ENCODE data around the gene MAB21L4. TPM values are rescaled to one million over a fixed set of nuclear protein-coding genes. Genes with fewer than 3 reads are reported as not detected.

The MAB21L4 gene
- total RNA-seq, 1 donor from 2014 or later, result not detected

DNA sequence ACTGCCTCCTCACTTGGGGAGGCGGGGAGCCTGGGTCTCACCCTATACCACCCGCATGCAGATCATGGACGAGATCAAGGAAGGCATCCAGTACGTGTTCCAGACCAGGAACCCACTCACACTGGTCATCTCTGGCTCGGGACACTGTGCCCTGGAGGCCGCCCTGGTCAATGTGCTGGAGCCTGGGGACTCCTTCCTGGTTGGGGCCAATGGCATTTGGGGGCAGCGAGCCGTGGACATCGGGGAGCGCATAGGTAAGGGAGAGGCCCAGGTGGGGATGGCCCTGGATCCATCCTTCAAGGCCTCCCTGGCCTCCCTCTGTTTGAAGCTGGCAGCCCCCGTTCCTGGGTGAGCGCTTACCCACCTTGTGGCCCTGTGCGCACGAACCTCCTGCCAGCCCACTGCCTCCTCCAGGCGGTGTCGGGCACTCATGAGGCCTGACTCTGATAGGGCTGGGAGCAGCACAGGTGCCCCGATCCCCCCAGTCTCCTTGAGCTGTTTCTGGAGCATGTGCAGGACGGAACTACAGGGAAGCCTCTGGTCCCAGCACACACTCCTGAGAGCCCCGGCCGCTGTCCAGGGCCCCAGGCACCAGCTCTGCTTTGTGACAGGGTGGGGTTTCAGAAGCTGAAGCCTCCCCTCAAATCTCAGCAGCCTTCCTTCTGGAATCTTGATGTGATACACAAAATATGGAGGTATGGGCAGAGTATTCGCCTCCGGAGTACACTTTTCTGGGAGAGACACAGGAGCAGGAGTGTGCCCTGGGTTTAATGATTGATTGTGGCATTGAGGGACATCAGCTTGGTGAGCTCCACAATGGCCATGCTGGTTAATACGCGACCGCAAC is 26.6 kb downstream of the MAB21L4 start:
- no peak for DNase-seq (ENCODE audit: extremely low read depth, low read depth, low spot score)

DNA sequence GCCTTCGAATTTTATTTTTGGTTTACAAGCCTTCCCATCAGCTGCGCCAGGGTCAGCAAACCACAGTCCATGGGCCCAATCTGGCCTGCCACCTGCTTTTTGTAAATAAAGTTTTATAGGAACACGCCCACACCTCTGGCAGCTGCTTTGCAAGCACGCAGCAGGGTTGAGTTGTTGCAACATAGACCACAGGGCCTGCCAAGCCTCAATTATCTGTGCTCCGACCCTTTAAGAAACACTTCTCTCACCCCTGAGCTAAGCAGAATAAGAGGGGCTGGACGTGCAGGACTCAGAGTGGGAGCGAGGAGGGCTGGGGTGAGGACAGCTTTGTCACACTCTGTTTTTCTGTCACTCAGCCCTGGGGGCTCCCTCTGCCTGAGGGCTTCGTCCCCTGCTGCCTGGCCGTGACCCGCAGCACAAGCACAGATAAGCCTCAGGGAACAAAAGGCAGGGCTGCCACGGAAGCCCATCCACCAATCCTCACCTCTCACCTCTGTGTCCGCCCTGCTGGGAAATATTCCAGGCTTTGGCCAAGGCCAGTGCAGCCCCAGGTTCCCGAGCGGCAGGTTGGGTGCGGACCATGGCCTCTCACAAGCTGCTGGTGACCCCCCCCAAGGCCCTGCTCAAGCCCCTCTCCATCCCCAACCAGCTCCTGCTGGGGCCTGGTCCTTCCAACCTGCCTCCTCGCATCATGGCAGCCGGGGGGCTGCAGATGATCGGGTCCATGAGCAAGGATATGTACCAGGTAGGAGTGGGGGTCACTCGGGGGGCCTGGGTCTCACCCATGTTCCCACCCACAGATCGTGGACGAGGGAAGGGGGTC is 27.5 kb downstream of the MAB21L4 start, which contains the start of gene AGXT:
AGXT (plus strand) TSS at position 539 of the 823 bp plus-strand sequence; CDS start at position 581, 42 bp downstream.
- no peak for DNase-seq (ENCODE audit: extremely low read depth, low read depth, low spot score)

DNA sequence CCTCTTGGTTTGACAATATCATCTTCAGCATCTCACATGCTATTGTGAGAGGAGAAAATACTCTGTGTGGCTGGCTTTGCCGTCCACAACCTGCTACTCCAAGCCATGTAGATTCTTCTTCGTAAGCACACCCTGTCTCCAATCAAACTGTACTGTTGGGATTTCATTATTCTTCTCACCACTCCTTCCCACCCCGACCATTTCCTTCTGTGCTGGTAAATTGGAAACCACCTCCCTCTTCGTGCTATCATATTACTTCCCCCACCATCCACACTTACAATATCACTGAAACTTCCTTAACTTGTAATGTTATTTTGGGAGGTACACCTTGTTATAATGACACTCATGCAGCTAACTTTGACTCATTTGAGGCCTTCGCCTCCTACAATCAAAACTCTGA is 30.6 kb downstream of the MAB21L4 start:
- DNase-seq (ENCODE audit: extremely low read depth, low read depth, low spot score), result no peak

DNA sequence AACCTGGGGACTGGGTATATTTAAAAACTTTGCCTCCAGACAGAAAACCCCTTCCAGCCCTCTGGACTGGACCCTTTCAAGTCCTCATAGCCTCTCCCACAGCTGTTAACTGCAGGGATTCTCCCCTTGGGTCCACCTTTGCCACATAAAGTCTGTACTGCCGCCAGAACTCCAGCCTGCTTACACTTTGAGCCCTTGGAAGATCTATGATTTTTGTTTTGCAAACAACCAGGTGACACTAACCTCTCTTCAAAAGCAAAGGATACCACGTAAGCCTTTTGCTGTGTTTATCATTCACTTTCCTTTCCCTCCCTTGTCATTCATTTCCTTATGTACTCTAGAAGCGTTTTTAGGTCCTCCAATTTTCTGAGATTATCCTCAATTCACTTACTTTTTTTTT is 31.5 kb downstream of the MAB21L4 start:
- DNase-seq (ENCODE audit: extremely low read depth, low read depth, low spot score), result no peak

DNA sequence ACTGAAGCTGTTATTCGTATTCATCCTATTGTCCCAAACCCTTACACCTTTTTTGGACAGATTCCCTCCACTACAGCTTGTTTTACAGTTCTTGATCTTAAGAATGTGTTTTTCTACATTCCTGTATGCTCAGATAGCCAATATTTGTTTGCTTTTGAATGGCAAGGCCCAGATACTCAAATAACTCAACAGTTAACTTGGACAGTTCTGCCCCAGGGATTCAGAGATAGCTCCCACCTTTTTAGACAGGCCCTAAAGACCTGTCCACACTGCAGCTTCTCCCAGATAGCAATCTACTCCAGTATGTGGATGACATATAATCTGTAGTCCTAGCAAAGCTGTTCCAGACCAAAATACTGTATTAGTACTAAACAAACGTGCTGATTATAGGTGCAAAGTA is 34.4 kb downstream of the MAB21L4 start:
- DNase-seq (ENCODE audit: extremely low read depth, low read depth, low spot score), result no peak

DNA sequence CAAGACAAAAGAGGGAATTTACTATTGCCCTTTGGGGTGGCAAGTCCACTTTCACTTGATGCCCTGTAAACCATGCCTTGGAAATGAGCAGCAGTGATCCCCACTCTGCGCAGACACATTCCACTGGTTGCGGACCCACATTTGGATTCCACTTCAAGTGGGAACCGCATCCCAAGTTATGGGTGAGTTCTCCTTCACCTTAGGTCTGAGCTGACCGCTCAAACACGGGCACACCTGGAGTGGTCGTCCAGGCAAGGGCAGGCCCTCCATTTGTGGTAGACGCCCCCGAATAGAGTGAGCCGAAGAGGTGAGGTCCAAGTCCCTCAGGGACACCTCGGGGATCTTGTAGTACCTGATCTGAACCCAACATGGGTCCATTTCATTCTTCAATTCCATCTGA is 37.1 kb downstream of the MAB21L4 start:
- no peak for DNase-seq (ENCODE audit: extremely low read depth, low read depth, low spot score)

DNA sequence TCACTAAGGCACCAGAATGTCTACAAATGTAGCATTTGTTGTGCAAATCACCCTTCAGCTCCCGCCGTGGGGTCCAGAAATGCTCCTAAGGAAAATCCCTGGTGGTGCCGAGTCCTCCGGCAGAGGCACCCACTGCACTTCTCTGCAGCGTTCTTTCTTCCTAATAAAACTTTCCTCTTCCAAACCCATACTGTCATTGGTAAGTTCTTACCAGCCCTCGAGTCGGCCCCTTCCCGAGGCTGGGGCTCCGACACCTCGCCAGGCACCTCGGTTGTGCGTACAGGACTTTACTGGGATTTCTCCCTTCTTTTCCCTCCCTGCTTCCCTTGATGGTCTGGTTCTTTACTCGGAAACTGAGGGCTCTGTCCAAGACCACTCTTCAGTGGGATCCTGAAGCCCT is 37.6 kb downstream of the MAB21L4 start:
- DNase-seq (ENCODE audit: extremely low read depth, low read depth, low spot score), result no peak

DNA sequence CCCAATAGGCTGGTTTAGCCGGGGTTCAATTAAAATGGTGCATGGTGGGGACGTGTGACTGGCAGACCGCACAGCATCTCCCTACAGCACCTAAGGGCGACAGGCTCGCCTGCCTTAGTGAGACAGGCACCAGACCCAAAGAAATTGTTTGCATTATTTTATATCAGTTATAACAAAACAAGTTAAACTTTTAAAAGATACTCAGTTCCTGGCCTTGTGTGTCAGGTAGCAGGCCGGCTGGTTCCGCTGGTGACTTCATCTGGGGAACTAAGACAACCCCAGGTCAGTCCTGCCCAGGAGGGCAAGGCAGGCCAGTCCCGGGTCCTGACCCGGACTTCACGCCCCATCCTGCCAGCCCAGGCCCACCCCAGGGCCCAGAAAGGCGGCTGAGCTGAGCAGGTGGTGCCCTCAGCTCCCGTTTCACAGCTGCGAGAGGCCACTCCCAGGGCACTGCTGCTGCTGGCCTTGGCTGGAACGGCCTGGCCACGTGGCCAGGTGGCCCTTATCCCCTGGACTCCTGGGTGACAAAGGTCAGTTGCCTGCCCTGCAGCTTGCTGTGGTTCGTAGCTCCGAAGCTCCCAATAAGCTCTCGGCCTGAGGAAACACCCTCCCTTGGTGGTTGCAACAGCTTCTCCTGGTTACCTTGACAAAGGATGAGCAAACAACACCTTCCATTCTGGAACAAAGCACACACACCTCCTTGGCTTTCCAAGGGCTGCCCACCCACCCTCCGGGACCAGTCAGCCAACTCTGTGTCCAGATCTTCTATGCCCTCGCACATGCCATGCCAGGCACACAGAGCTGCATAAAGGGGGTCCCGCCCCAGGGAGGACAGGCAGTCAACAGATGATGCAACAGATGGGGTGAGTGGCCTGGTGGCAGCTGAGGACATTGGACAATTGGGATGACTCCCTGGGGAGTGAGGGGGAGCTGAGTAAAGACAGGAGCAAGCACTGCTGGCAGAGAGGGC is 38.6 kb downstream of the MAB21L4 start:
- DNase-seq (ENCODE audit: extremely low read depth, low read depth, low spot score), result no peak

DNA sequence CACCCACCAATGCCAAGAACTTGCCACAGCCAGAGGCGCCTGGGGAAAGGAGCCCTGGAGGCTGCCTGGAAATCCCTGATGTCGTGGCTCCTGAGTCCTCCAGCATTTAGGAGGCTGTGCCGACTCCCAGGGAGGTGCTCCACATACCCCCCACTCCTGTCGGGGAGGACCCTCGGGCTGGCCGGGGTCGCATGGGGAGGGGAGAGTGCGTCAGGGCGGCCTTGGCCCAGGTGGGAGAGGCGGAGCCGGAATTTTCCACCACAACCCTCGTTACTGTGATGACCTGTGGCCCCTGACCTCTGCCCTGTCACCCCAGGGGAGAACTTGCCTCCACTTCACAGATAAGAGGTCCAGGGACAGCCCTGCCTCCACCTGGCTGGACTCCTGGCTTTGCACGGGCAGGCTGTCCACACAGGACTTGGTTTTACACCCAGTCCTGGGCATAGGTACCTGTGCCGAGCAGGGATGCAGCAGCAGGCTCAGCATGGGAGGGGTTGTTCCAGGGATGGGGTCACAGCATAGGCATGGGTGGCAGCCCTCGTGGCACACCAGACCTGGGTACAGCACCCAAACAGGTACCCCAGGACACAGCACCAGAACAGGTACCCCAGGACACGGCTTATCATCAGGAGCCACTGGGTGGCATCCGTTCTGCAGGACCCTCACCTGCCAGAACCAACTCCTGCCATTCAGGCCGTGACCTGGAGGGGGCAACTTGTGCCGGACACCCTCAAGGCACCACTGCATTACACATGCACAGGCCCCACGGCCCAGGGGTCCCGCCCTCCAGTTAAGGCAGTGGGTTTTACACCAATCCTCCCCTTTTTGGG is 39.6 kb downstream of the MAB21L4 start:
- DNase-seq (ENCODE audit: extremely low read depth, low read depth, low spot score), result no peak

DNA sequence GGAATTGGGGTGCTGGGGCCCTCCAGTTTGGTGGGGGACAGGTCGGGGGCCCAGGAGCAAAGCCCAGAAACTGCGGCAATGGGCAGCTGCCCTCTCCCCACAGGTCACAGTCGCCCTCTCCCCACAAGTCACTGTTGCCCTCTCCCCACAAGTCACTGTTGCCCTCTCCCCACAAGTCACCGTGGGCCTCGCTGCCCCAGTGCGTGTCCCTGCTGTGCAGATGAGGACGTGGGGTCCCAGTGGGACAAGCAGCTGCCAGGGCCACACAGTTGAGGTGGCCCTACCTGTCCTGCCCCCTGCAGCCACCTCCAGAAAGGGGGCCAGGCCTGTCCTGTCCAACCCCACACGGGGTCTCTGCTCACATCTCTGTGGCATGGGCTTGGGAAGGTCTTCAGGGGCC is 40.3 kb downstream of the MAB21L4 start:
- DNase-seq (ENCODE audit: extremely low read depth, low read depth, low spot score), result no peak

DNA sequence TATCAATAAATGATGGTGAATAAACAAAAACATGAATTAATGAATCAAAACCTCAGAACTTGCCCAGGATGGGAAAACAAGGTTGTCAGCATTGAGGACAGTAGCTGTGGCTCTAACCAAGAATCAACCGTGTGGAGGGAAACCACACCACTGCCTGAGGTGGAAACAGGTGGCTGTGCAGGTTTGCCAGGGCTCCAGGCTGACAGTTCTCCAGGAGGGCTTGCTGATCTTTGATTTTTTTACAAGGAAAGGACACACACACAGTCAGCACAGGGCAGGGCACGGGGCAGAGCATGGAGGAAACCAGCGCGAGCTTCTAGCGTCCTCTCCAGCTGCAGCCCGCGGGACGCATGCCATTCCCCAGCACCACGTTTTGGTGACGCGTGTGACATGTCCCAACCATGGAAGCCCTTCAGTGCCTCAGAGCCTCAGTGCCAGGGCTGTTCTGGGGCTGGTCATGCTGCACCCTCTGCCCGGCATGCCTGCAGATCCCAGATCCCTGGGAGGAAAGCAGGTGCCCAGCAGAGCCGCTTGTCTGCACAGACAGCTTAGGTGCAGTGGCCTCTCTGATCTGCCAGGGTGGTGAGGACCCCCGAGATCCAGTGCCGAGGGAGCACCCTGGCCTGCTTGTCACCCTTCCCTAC is 43.2 kb downstream of the MAB21L4 start:
- DNase-seq (ENCODE audit: extremely low read depth, low read depth, low spot score), result no peak

DNA sequence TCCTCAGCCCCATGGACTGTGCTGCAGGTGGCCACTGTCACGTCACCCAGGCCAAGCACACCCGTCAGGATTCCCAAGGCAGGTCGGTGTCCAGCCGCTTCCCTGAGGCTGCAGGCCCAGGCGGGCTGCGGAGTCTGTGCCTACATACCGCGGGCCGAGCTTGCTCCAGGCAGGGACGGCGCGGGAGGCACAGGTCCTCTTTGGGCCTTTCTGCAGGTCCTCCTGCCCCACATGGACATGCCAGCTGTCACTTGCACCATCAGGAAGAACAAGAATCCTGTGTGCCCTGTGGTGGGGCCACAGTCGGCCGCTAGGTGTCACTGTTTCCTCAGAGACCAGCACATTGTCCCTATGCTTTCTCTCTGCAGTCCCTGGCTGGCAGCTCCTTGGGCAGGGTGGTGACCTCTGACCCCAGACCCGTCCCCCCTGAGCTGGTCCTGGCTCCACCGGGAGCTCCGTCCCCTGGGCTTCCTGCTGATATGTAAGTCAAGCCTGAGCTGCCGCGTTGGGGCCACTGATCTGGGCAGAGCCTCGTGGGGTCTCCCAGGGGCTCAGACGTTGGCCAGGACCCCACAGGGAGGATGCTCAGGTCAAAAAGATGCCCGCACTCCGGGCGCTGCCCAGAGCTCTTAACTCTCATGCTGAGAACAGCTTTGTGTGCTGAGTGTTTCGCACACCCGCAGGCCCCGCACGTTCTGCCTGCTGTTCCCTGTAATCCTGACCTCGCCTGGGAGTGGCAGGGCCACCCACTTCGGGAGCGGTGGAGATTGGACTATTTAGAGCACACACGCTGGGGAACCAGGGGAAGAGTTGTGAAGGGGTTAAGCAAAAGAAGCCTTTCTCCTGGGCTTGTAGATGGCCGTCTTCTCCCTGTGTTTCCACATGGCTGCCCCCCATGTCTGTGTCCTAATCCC is 44.6 kb downstream of the MAB21L4 start:
- peak; percentile 41 for DNase-seq (ENCODE audit: extremely low read depth, low read depth, low spot score)

DNA sequence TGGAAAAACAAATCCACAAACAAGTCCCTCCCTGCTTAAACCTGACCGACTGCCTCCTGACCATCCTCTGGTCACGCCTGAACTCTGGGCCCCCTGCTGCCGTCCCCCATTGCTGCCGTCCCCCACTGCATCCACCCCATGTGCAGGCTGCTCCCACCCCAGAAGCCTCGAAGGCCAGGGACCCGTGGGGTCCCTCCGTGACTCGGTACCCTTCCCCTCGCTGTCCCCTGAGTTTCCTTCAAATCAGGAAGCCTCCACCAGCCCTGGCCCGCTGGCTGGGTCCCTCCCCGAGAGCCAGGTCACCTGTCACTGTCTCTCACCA is 45.2 kb downstream of the MAB21L4 start:
- DNase-seq (ENCODE audit: extremely low read depth, low read depth, low spot score), result no peak

DNA sequence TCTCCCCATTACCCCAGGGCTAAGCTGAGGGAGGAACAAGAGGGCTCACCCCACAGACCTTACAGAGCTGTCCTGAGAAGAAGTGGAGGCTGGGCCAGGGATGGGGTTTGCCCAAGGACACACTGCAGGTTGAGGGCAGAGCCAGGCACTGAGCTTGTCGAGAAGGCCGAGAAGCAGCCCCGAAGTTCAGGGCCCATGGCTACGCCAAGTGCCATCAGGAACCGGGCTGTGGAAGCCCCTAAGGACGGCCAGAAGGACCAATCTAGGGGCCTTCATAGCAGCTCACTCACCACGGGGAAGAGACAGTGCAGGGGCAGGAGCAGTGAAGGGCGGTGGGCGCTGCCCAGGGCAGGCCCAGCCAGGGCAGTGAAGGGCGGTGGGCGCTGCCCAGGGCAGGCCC is 45.9 kb downstream of the MAB21L4 start:
- no peak for DNase-seq (ENCODE audit: extremely low read depth, low read depth, low spot score)

DNA sequence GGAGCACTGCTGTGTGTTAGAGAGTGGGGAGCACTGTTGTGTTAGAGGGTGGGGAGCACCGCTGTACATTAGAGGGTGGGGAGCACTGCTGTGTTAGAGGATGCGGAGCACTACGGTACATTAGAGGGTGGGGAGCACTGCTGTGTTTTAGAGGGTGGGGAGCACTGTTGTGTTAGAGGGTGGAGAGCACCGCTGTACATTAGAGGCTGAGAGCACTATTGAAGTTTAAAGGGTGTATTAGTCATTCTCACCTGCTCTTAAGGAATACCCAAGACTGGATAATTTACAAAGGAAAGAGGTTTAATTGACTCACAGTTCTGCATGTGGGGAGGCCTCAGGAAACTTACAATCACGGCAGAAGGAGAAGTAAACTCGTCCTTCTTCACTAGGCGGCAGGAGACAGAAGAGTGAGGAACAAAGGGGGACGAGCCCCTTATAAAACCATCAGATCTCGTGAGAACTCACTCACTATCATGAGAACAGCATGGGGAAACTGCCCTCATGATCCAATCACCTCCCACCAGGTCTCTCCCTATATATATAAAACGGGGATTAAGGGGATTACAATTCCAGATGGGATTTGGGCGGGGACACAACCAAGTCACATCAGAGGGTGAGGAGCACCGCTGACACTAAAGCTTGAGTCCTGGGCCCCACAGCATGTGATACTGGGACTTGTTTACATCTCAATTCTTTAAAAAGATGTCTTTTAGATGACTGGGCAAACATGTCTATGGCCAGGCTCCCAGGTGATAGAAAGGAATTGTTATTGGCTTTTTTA is 46.9 kb downstream of the MAB21L4 start:
- no peak for DNase-seq (ENCODE audit: extremely low read depth, low read depth, low spot score)

DNA sequence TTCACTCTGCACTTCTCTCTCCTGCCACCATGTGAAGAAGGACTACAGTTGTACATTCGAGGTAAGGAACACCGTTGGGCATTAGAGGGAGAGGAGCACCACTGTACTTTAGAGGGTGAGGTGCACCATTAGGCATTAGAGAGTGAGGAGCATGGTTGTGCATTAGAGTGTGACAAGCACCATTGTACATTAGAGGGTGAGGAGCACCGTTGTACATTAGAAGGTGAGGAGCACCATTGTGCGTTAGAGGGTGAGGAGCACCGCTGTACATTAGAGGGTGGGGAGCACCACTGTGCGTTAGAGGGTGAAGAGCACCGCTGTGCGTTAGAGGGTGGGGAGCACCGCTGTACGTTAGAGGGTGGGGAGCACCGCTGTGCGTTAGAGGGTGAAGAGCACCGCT is 48.1 kb downstream of the MAB21L4 start:
- no peak for DNase-seq (ENCODE audit: extremely low read depth, low read depth, low spot score)

DNA sequence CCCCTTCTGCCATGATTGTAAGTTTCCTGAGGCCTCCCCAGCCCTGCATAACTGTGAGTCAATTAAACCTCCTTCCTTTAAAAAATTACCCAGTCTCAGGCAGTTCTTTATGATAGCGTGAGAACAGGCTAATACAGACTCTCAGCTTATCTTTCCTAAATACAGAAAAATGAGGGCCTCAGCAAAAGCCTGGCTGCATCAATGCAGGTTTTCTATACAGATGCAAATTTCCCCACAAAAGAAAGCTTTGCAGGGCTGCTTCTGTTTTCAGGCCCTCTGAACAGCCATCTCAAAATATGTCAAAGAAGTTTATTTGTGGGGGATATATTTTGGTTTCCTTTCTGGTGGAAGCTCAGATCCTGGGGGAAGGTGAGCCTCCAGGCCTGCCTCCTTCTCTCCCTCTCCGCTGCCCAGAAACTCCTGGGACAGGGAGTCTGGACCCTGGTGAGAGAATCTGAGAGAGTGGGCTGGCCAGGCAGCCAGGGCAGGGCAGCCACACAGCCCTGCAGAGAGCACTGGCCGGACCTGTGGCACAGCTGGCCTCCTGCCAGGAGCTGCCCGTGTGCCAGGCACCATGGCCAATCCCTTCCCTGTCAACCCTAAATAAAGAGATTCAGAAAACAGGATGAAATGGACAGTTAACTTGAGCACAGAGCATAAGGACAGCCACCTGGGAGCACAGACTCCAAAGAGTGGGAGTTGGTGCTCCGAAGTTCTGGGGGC is 48.9 kb downstream of the MAB21L4 start:
- no peak for DNase-seq (ENCODE audit: extremely low read depth, low read depth, low spot score)
